ENCODE results near the gene NUBP2.
A peak's percentile ranks its signal among the peaks of the same experiment; 100 is the strongest.

The NUBP2 gene

GRCh38 chr16:1812732-1813163 lies 30.0 kb downstream of the NUBP2 start:
- peak; percentile 58 for DNase-seq

GRCh38 chr16:1815461-1815860 lies 32.7 kb downstream of the NUBP2 start:
- no peak for DNase-seq

GRCh38 chr16:1816396-1817275 lies 33.9 kb downstream of the NUBP2 start:
- DNase-seq: no peak

GRCh38 chr16:1817276-1817589 lies 34.5 kb downstream of the NUBP2 start:
- no peak for DNase-seq

GRCh38 chr16:1817716-1818115 lies 35.0 kb downstream of the NUBP2 start:
- DNase-seq: no peak

GRCh38 chr16:1818204-1818872 lies 35.6 kb downstream of the NUBP2 start:
- DNase-seq: no peak

GRCh38 chr16:1818873-1819525 lies 36.2 kb downstream of the NUBP2 start:
- no peak for DNase-seq

GRCh38 chr16:1819611-1820010 lies 36.9 kb downstream of the NUBP2 start:
- no peak for DNase-seq

- no peak for DNase-seq
Observed at GRCh38 chr16:1820096-1820945, 37.6 kb downstream of the NUBP2 start.

GRCh38 chr16:1820946-1821290 lies 38.2 kb downstream of the NUBP2 start:
- DNase-seq: no peak

- no peak for DNase-seq
Observed at GRCh38 chr16:1821861-1822611, 39.3 kb downstream of the NUBP2 start.

GRCh38 chr16:1822801-1823200 lies 40.0 kb downstream of the NUBP2 start:
- no peak for DNase-seq

GRCh38 chr16:1823821-1824220 lies 41.1 kb downstream of the NUBP2 start:
- no peak for DNase-seq

GRCh38 chr16:1825381-1825863 lies 42.7 kb downstream of the NUBP2 start:
- no peak for DNase-seq

- DNase-seq: peak; percentile 66
Observed at GRCh38 chr16:1825864-1826690, 43.3 kb downstream of the NUBP2 start.

GRCh38 chr16:1826691-1827573 lies 44.2 kb downstream of the NUBP2 start, which contains the start of the genes FAHD1 and HAGH:
TSS of gene FAHD1 (plus strand) at chr16:1827206. CDS start at chr16:1827239, 33 bp downstream.
TSS of gene HAGH (minus strand) at chr16:1826825. CDS start at chr16:1826787, 38 bp downstream.
- peak; percentile 90 for DNase-seq

- no peak for DNase-seq
Observed at GRCh38 chr16:1828645-1829410, 46.1 kb downstream of the NUBP2 start.

GRCh38 chr16:1830213-1830612 lies 47.5 kb downstream of the NUBP2 start:
- no peak for DNase-seq
